HCT116 (cell line): ENCODE measurements around the gene MINAR2.

ENCODE experiments used
- CBX3 ChIP-seq: IDR thresholded peaks from 2 replicates; pipeline ENCODE4 v1.6.1; 2012; ENCODE audit warnings: low read depth
- EZH2 ChIP-seq: fragments of 200-600 bp; sonication (generic); IDR thresholded peaks from 2 replicates; pipeline ENCODE4 v1.6.1; 2017; ENCODE audit warnings: antibody characterized with exemption, mixed run types
- FOSL1 ChIP-seq: IDR thresholded peaks from 2 replicates; pipeline ENCODE4 v1.6.1; 2012; ENCODE audit warnings: low read depth
- POLR2A ChIP-seq: IDR thresholded peaks from 2 replicates; pipeline ENCODE4 v1.7.0; 2011; ENCODE audit warnings: borderline replicate concordance; ENCODE audit not compliant: insufficient read depth, insufficient read length; ENCODE audit errors: extremely low read depth
- YY1 ChIP-seq: IDR thresholded peaks from 2 replicates; pipeline ENCODE4 v1.6.1; 2011; ENCODE audit warnings: low read length, low read depth, moderate library complexity, mild to moderate bottlenecking; ENCODE audit not compliant: insufficient replicate concordance; ENCODE audit errors: extremely low read depth
- ZNF274 ChIP-seq: fragments of 200-500 bp; sonication (Bioruptor generic); IDR thresholded peaks from 2 replicates; pipeline ENCODE4 v1.6.1; 2014; ENCODE audit warnings: mild to moderate bottlenecking, low read depth, low read length, inconsistent platforms
- TF ChIP-seq, protein P1 (sequence below), 3 experiments: fragments of 200-600 bp in 1 of 3; sonication (generic) in 1 of 3; IDR thresholded peaks in 2 of 3; conservative IDR thresholded peaks in 1 of 3; 2 replicates each; pipeline ENCODE4 v1.5.1; 2012 to 2017; ENCODE audit warnings: low read depth in 2 of 3, low read length in 2 of 3, antibody characterized with exemption in 1 of 3, borderline replicate concordance in 1 of 3, control low read depth in 1 of 3, mild to moderate bottlenecking in 1 of 3, mixed read lengths in 1 of 3, mixed run types in 1 of 3, moderate library complexity in 1 of 3; ENCODE audit not compliant: insufficient read depth in 1 of 3
- TF ChIP-seq, protein P2 (sequence below): IDR thresholded peaks from 2 replicates; pipeline ENCODE4 v1.6.1; 2012

DNA sequence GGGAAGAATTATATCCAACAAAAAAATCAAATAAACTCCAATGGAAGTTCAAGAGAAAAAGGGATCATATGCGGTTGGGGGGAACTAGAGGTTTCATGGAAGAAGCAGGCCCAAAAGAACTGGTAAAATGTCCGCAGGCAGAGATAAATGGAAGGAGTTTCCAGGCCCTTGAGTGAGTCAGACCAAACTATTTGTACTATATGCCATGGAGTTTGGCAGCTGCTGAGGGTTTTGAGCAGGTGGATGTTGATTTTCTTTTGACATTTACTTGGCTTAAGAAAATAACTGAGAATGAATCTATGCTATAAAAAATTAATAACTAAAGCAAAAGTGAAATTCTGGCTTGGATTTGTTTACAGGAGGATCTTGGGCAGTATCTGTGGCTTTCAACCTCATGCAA is 33.7 kb downstream of the MINAR2 start:
- no peak for TF ChIP-seq EZH2
- no peak for TF ChIP-seq FOSL1
- TF ChIP-seq, protein P1, sequence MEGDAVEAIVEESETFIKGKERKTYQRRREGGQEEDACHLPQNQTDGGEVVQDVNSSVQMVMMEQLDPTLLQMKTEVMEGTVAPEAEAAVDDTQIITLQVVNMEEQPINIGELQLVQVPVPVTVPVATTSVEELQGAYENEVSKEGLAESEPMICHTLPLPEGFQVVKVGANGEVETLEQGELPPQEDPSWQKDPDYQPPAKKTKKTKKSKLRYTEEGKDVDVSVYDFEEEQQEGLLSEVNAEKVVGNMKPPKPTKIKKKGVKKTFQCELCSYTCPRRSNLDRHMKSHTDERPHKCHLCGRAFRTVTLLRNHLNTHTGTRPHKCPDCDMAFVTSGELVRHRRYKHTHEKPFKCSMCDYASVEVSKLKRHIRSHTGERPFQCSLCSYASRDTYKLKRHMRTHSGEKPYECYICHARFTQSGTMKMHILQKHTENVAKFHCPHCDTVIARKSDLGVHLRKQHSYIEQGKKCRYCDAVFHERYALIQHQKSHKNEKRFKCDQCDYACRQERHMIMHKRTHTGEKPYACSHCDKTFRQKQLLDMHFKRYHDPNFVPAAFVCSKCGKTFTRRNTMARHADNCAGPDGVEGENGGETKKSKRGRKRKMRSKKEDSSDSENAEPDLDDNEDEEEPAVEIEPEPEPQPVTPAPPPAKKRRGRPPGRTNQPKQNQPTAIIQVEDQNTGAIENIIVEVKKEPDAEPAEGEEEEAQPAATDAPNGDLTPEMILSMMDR (IDR thresholded peaks at IDR 0.05 in 2 of 3, conservative IDR thresholded peaks at IDR 0.05 in 1 of 3; ENCODE audit: borderline replicate concordance in 1 of 3, insufficient read depth in 1 of 3, low read depth in 2 of 3, low read length in 2 of 3) = no peak
- TF ChIP-seq CBX3 = no peak
- TF ChIP-seq YY1 = no peak
- TF ChIP-seq, protein P2, sequence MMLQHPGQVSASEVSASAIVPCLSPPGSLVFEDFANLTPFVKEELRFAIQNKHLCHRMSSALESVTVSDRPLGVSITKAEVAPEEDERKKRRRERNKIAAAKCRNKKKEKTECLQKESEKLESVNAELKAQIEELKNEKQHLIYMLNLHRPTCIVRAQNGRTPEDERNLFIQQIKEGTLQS = no peak
- TF ChIP-seq POLR2A = no peak
- no peak for TF ChIP-seq ZNF274
